Measurements from ENCODE around the gene SYT17. TPM values are rescaled to one million over a fixed set of nuclear protein-coding genes. Genes with fewer than 3 reads are reported as not detected.

The SYT17 gene
- total RNA-seq, 6 experiments from 2014 or later, result not detected

GRCh38 chr16:19291475-19291874 is 123.4 kb downstream of the SYT17 start:
- H3K9me3 Mint-ChIP-seq, result peaks cover 13% of the 10 kb centered on the region
- no peaks in the 10 kb centered on the region for H3K4me1 Mint-ChIP-seq (ENCODE audit: low read depth)
- TF ChIP-seq CTCF (IDR thresholded peaks at IDR 0.05), result no peak
- H3K36me3 Mint-ChIP-seq (ENCODE audit: low read depth), result no peaks in the 10 kb centered on the region
- H3K4me3 Mint-ChIP-seq, result no peak overlapping the region
- no peak for DNase-seq
- H3K27ac Mint-ChIP-seq, result no peak overlapping the region
- H3K27me3 Mint-ChIP-seq (ENCODE audit: insufficient read depth), result peaks cover 4% of the 10 kb centered on the region

- Mint-ChIP-seq H3K27me3 (ENCODE audit: insufficient read depth) (peaks cover 4% of the 10 kb centered on the region), H3K9me3 (peaks cover 13% of the 10 kb centered on the region), H3K27ac (no peak overlapping the region), H3K4me3 (no peak overlapping the region), H3K4me1 (ENCODE audit: low read depth) (no peaks in the 10 kb centered on the region), H3K36me3 (ENCODE audit: low read depth) (no peaks in the 10 kb centered on the region)
- no peak for DNase-seq
- no peak for TF ChIP-seq CTCF (IDR thresholded peaks at IDR 0.05)
Observed at GRCh38 chr16:19292186-19292585, 124.1 kb downstream of the SYT17 start.

GRCh38 chr16:19294156-19294649 is 126.2 kb downstream of the SYT17 start:
- no peaks in the 10 kb centered on the region for H3K36me3 Mint-ChIP-seq (ENCODE audit: low read depth)
- H3K4me1 Mint-ChIP-seq (ENCODE audit: low read depth), result no peaks in the 10 kb centered on the region
- peaks cover 13% of the 10 kb centered on the region for H3K9me3 Mint-ChIP-seq
- peaks cover 4% of the 10 kb centered on the region for H3K27me3 Mint-ChIP-seq (ENCODE audit: insufficient read depth)
- H3K27ac Mint-ChIP-seq, result no peak overlapping the region
- DNase-seq, result no peak
- no peak for TF ChIP-seq CTCF (IDR thresholded peaks at IDR 0.05)
- no peak overlapping the region for H3K4me3 Mint-ChIP-seq

GRCh38 chr16:19295393-19295792 is 127.4 kb downstream of the SYT17 start:
- H3K27me3 Mint-ChIP-seq (ENCODE audit: insufficient read depth), result peaks cover 3% of the 10 kb centered on the region
- no peak for TF ChIP-seq CTCF (IDR thresholded peaks at IDR 0.05)
- H3K27ac Mint-ChIP-seq, result no peak overlapping the region
- H3K4me1 Mint-ChIP-seq (ENCODE audit: low read depth), result no peaks in the 10 kb centered on the region
- no peak for DNase-seq
- H3K4me3 Mint-ChIP-seq, result no peak overlapping the region
- H3K9me3 Mint-ChIP-seq, result peaks cover 9% of the 10 kb centered on the region
- H3K36me3 Mint-ChIP-seq (ENCODE audit: low read depth), result no peaks in the 10 kb centered on the region

GRCh38 chr16:19297454-19297853 is 129.4 kb downstream of the SYT17 start:
- no peaks in the 10 kb centered on the region for H3K4me1 Mint-ChIP-seq (ENCODE audit: low read depth)
- H3K36me3 Mint-ChIP-seq (ENCODE audit: low read depth), result no peaks in the 10 kb centered on the region
- H3K27me3 Mint-ChIP-seq (ENCODE audit: insufficient read depth), result peaks cover under 1% of the 10 kb centered on the region; the same call in 1 of the 2 replicates
- H3K9me3 Mint-ChIP-seq, result peaks cover 4% of the 10 kb centered on the region; the same call in 1 of the 2 replicates
- DNase-seq, result no peak
- no peak for TF ChIP-seq CTCF (IDR thresholded peaks at IDR 0.05)
- no peak overlapping the region for H3K27ac Mint-ChIP-seq
- no peak overlapping the region for H3K4me3 Mint-ChIP-seq

GRCh38 chr16:19299565-19299964 is 131.5 kb downstream of the SYT17 start:
- no peaks in the 10 kb centered on the region for H3K36me3 Mint-ChIP-seq (ENCODE audit: low read depth)
- H3K4me3 Mint-ChIP-seq, result no peak overlapping the region
- H3K9me3 Mint-ChIP-seq, result peaks cover 6% of the 10 kb centered on the region; the same call in 1 of the 2 replicates
- H3K27me3 Mint-ChIP-seq (ENCODE audit: insufficient read depth), result no peaks in the 10 kb centered on the region; the same call in 1 of the 2 replicates
- H3K4me1 Mint-ChIP-seq (ENCODE audit: low read depth), result no peaks in the 10 kb centered on the region
- DNase-seq, result no peak
- TF ChIP-seq CTCF (IDR thresholded peaks at IDR 0.05), result no peak
- no peak overlapping the region for H3K27ac Mint-ChIP-seq
